Left ventricle myocardium superior (tissue), 1 donor: Measurements from ENCODE around the gene NPPA. TPM values are rescaled to one million over a fixed set of nuclear protein-coding genes. Genes with fewer than 3 reads are reported as not detected.

ENCODE experiments used
- ATAC-seq: fragments of 200-7000 bp; cut with Tn5 transposase; one replicate; pipeline ENCODE4 v1.9.1; 2020; ENCODE audit warnings: mild to moderate bottlenecking, moderate library complexity
- DNase-seq: peaks from one replicate; pipeline ENCODE4 v3.0.0-alpha.2; 2020
- intact Hi-C: fragments of 100-400 bp; cut with micrococcal nuclease; formaldehyde crosslinking; loops from one replicate; pipeline ENCODE4 v1.11.0; 2022
- total RNA-seq: library from RNA; stranded (reverse); fragmentation: NEBNext Ultra II Directional; extraction: Animal tissue kit (Norgen Biotek cat#: 25700); gene quantifications from one replicate; pipeline ENCODE4 v1.2.1, GENCODE V29; 2021
- donor health status: DM: no; HTN: yes; CAD: no; lungs with severe emphysema.

NPPA gene
- total RNA-seq, 1 donor from 2014 or later: 5.5 TPM

- intact Hi-C loops: no loop called here
- DNase-seq: peak; percentile 80
- ATAC-seq: peak; percentile 31
Observed at GRCh38 chr1:11797525-11798216, 49.9 kb downstream of the NPPA start.

- peak; percentile 64 for ATAC-seq
- intact Hi-C loops: no loop called here
Observed at GRCh38 chr1:11796036-11796828, 51.4 kb downstream of the NPPA start.

More at GRCh38 chr1:11796036-11796828, 51.4 kb downstream of the NPPA start:
- peak; percentile 79 for DNase-seq

Other genes starting within 250 kb of the NPPA start
- 3.9 TPM for gene FBXO2, start 193.4 kb downstream of the NPPA start, total RNA-seq
- gene FBXO44, start 192.9 kb downstream of the NPPA start, total RNA-seq: 20.4 TPM
- gene FBXO6, start 183.6 kb downstream of the NPPA start, total RNA-seq: 11.1 TPM
- 21.8 TPM for gene MAD2L2, start 166.6 kb downstream of the NPPA start, total RNA-seq
- 0.05 TPM for gene DRAXIN, start 156.1 kb downstream of the NPPA start, total RNA-seq
- gene AGTRAP, start 111.6 kb downstream of the NPPA start, total RNA-seq: 13.4 TPM
- gene C1orf167, start 85.6 kb downstream of the NPPA start, total RNA-seq: 2.1 TPM
- 37.9 TPM for gene MTHFR, start 41.8 kb downstream of the NPPA start, total RNA-seq
- 15.4 TPM for gene CLCN6, start 41.6 kb downstream of the NPPA start, total RNA-seq
- not detected for gene NPPB, start 11.2 kb upstream of the NPPA start, total RNA-seq
- gene KIAA2013, start 78.6 kb upstream of the NPPA start, total RNA-seq: 35.8 TPM
- gene PLOD1, start 86.9 kb upstream of the NPPA start, total RNA-seq: 64.4 TPM
- 688 TPM for gene MFN2, start 132.7 kb upstream of the NPPA start, total RNA-seq
- gene MIIP, start 171.7 kb upstream of the NPPA start, total RNA-seq: 11.5 TPM
- gene TNFRSF8, start 215.5 kb upstream of the NPPA start, total RNA-seq: 1.2 TPM